NOMO-1 treated with dmso at 0.1 percent for 144 hours (cell line): ENCODE measurements around the gene USF2.
"Not testable (repeated sequence)": the region's sequence is repeated elsewhere in the genome, so short reads cannot be mapped to it uniquely, and the experiment has no call there.

ENCODE experiments used
- DNase-seq: peaks from one replicate; lab custom pipeline; 2025; ENCODE audit not compliant: unreplicated experiment; lab: John Stamatoyannopoulos, UW

Gene USF2

GRCh38 chr19:35284153-35285094 is 15.7 kb downstream of the USF2 start:
- DNase-seq = no peak

DNA sequence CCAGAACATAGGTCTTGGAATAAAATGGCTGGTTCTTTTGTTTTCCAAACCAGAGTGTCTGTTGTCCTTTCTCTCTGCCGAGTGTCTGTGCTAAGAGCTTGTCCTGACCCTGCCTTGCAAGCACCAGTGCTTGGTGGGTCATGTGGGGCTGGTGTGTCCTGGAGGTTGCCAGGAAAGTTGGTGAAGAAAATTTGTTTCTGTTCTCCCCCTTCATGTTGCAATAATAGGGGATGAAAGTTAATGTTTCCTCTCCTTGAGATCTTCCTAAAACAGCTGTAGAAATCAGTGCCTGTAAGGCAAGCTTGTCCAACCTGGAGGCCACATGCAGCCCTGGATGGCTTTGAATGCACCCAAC is 16.3 kb downstream of the USF2 start:
- no peak for DNase-seq

GRCh38 chr19:35285465-35285864 is 16.7 kb downstream of the USF2 start:
- DNase-seq = not testable (repeated sequence)

DNA sequence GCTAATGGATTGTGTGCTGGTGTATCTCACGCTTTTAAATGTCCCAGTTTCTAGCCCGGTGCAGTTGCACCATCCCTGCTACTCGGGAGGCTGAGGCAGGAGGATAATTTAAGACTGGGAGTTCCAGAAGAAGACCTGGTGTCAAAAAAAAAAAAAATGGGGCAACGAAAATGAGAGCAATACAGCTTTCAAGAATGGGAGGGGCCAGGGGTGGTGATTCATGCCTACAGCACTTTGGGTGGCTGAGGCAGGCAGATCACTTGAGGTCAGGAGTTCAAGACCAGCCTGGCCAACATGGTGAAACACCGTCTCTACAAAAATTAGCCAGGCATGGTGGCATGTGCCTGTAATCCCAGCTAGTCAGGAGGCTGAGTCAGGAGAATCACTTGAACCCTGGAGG is 17.3 kb downstream of the USF2 start:
- not testable (repeated sequence) for DNase-seq

DNA sequence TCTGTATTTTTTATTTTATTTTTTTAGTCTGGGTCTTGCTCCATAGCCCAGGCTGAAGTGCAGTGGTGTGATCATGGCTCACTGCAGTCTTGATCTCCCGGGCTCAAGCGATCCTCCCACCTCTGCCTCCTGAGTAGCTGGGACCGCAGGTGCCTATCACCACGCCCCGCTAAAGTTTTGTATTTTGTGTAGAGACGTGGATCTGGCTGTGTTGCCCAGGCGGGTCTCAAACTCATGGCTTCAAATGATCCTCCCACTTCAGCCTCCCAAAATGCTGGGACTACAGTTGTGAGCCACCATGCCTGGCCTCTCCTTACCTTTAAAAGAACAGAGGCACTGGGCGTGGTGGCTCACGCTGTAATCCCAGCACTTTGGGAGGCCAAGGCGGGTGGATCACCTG is 19.0 kb downstream of the USF2 start:
- no peak for DNase-seq

GRCh38 chr19:35288331-35288730 is 19.6 kb downstream of the USF2 start:
- no peak for DNase-seq

DNA sequence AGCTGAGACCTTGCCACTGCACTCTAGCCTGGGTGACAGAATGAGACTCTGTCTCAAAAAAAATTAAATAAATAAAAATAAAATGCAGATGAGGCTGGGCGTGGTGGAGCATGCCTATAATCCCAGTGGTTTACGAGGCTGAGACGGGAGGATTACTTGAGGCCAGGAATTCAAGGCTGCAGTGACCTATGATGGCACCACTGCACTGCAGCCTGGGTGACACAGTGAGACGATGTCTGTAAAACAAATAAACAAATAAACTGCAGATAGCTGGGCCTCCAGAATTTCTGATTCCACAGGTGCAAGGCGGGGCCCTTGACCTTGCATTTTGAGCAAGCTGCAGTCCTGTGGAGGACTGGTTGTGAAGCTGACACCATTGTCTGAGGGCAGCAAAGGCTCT is 20.1 kb downstream of the USF2 start:
- DNase-seq = no peak

DNA sequence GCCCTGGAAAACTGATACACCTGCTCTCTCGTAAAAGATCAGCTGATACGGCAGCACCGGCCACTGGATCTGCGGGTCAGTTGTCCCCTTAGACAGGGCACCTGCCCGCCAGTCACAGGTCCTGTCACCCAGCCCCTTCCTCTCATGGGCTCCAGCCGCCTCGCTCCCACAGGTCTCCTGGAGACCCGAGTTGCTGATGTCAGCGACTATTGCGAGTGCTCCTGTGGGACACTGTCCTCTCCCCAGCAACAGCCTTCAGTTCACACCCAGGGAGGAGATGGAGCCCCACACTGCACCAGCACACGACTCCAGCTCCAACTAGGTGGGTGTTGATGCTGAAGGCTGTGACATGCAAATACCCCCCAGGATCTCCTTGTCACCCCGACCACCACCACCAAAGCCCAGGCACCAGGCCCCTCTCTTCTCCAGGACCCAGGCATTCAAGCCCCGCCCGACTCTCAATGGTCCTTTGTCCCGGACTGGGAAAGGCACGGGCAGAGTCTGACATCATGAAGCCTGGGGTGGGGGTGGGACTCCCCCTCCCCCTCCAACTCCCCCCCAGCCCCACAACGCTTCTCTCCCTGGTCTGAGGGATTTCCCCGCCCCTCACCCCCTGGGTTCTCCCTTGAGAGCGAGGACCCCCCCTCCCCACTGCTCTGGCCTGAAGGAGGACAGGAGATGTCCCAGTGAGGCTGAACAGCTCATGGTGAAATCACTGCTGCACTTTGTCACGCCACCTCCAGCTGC is 21.8 kb downstream of the USF2 start:
- DNase-seq = no peak

DNA sequence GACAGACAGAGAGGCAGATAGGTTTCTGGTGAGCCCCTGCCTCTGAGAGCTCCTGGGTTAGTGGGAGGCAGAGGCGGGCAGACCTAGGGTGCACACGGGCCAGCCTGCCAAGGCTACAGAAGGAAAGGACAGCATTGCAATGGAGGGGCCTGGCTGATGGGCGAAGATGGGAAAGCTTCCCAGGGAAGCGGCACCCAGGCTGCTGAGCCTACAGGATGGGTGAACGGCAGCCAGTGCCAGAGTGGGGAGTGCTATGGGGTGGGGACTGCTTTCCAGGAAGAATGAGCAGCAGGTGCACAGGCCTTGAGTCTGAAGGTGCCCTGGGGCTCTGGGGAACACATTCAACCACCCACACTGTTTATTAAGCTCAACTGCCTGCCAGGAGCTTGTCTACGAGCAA is 22.5 kb downstream of the USF2 start:
- DNase-seq = no peak

DNA sequence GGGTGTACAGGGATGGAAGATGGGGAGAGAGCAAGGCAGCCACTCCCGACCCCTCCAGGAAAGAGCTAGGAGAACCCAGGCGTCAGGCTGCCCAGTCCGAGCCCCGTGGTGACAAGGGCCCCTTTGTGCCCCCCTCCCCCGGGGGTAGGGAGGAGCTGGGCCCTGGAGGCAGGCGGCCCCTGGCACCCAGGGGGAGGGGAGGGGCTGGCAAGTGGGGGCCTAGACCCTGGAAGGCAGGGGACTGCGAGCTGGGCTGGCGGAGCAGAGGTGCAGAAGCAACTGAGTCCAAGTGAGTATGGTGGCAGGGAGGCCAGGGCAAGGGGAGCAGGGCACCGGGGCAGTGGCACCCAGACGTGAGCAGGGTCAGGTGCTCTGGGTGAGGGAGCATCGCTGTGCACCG is 23.2 kb downstream of the USF2 start, which contains the start of gene MAG:
MAG (plus strand) TSS at position 246 of the 400 bp plus-strand sequence. CDS start 3,248 bp downstream, outside the sequence.
- no peak for DNase-seq

DNA sequence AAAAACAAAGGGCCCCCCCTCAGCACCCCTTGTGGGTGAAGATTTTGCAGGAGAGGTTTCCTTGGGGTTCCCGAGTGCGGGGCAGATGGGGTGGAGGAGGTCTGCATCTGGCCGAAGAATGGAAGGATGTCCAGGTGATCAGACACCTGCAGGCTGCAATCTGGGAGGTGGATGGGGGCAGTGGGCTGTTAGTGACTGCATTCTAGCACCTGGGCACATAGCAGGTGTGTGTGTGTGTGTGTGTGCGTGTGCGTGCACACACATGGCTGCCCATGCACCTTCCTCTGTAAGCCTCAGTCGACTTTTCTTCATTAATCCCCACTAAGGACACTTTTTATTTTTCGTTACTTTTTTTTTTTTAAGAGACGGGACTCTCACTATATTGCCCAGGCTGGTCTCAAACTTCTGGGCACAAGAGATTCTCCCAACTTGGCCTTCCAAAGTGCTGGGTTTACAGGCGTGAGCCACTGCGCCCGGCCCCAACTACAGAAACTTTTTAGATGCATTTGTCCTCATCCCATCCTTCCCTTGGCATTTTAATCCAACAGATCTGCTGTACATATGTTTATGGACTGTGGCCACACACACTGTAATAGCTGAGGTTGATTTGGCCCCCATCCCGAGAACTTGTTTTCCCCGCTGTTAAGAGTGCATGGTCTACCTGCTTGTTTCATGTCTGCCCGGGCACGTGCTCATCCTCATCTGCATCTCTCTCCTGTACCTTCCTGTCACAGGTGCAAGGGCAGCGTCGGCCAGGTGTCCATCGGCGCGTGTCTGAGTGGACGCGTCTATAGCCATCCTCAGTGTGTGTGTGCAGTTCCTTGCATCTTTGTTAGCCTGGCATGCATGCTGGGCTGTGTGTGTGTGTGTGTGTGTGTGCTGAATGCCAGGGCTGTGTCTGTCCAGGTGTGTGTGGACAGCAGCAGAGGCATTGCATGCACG is 23.9 kb downstream of the USF2 start:
- DNase-seq = no peak

DNA sequence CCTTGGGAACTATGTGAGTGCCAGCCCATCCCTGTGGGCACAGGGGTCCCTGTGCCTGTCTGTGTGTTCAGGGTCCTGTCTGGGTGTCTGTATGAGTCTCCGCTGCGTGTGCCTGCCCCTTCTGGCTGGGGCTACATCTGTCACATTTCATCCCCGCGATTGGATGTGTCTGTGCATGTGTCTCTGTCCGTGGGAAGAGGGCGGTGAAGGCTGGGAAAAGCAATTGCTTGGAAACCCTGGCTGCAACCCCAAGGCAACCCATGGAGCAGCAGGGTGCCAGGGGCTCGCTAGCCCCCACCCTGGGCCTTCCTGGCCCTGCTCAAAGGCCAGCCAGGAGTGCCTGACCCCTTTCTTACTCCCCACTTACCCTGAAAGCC is 24.6 kb downstream of the USF2 start:
- DNase-seq = no peak

DNA sequence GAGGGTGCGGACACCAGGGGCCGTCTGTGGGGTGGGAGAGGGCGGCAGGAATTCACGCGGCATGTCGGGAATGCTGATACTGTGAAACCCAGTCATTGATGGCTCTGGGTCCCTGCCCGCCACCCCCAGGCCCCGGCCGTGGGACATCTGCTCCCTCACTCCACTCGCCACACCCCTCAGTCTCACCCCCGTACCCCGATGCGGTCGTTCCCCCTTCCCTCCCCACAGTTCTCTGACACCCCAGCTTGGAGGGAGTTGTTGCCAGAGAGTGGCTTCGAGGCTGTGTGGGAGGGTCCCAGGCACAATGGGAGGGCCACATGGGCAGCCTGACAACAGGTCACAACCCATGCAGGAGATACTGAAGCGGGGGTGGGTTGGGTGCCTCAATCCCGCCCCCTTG is 25.0 kb downstream of the USF2 start:
- no peak for DNase-seq

DNA sequence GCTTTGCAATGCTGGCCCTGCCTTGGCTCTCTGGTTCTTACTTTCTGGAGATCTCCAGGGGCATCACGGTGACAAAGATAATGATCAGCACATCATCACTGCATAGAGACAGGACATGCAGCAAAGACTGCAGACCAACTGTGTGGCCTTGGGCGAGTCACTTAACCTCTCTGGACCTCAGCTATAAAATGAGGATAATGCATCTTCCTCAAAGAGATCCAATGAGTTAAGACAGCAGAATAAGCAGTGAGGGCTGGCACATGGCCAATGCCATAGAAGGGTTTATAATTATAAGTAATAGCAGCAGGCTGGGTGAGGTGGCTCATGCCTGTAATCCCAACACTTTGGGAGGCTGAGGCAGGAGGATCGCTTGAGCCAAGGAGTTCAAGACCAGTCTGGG is 25.6 kb downstream of the USF2 start:
- no peak for DNase-seq

- no peak for DNase-seq
Observed at GRCh38 chr19:35294859-35295791, 26.4 kb downstream of the USF2 start.

- DNase-seq = no peak
Observed at GRCh38 chr19:35295792-35296462, 27.2 kb downstream of the USF2 start.

DNA sequence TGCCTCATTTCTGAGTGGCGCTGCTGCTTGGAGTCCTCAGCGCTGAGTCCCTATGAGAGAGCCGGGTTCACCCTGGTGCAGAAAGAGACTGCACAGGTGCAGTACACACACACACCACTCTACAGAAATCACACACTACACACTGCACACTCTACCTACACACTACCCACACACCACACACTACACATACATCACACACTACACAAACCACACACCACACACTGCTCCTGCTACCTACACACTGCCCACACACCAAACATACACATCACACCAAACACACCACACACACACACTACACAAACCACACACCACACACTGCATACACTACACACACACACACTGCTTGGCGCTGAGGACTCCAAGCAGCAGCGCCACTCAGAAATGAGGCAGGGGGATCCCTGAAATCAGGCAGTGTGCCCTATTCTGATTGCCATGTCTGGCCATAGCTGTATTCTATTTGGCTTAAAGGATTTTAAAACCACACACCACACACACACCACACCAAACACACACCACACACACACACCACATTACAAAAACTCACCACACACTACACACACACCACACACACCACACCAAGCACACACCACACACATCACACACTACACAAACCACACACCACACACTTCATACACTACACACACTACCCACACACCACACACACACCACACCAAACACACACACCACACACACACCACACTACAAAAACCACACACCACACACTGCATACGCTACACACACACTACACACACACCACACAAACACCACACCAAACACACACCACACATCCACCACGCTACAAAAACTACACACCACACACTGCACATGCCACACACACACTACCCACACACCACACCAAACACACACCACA is 28.1 kb downstream of the USF2 start:
- no peak for DNase-seq

- no peak for DNase-seq
Observed at GRCh38 chr19:35297515-35297848, 28.7 kb downstream of the USF2 start.

DNA sequence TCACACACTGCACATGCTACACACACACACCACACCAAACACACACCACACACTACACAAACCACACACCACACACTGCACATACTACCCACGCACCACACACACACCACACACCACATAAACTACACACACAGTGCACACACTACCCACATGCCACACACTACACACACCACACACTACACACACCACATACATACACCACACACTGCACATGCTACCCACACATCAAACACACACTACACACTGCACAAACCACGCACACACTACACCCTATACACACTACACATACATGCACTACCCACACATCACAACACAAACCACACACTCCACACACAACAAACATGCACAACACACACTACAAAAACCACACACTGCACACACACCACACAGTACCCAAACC is 29.2 kb downstream of the USF2 start:
- DNase-seq = no peak
